A549 (cell line): ENCODE results near the gene MSN. TPM values are rescaled to one million over a fixed set of nuclear protein-coding genes. Genes with fewer than 3 reads are reported as not detected.
A peak's percentile ranks its signal among the peaks of the same experiment; 100 is the strongest.

ENCODE experiments used
- ATAC-seq, 2 experiments: fragments of 200-7000 bp in 1 of 2; fragments of >200 bp in 1 of 2; cut with Nextera tagmentation in 1 of 2; cut with Tn5 transposase in 1 of 2; 3 replicates each; pipeline versions ENCODE4 v1.8.0 to v1.9.1; 2018 to 2020; ENCODE audit warnings: mild to moderate bottlenecking in 1 of 2, moderate library complexity in 1 of 2
- CTCF ChIA-PET: fragments of 300-600 bp; sonication (Branson Sonifier 250); formaldehyde crosslinking; extraction: SDS; loops from one replicate; lab custom pipeline; 2021; ENCODE audit warnings: antibody characterized with exemption, inconsistent platforms; lab: Yijun Ruan, JAX
- POLR2A ChIA-PET: fragments of 350-600 bp; formaldehyde crosslinking; extraction: SDS; loops from one replicate; lab custom pipeline; 2021; ENCODE audit warnings: antibody characterized with exemption, inconsistent platforms; lab: Yijun Ruan, JAX
- DNase-seq, 2 experiments: peaks; one replicate each; pipeline versions ENCODE4 v3.0.0 to v3.0.0-alpha.2; 2011 to 2016; ENCODE audit warnings: low read depth in 1 of 2, low spot score in 1 of 2
- FAIRE-seq: peaks from 2 replicates; lab custom pipeline; 2011; peaks lifted over from hg19 to GRCh38; lab: Jason Lieb, UNC
- H3K27ac ChIP-seq, 2 experiments: fragments of >200 bp; sonication (Bioruptor Twin); formaldehyde crosslinking; 3 replicates each; pipeline ENCODE4 v1.5.1; 2016 to 2017
- H3K4me1 ChIP-seq: fragments of >200 bp; sonication (Bioruptor Twin); formaldehyde crosslinking; 3 replicates; pipeline ENCODE4 v1.6.1; 2016
- H3K4me2 ChIP-seq: fragments of >200 bp; sonication (Bioruptor Twin); formaldehyde crosslinking; 3 replicates; pipeline ENCODE4 v1.6.1; 2016
- H3K4me3 ChIP-seq: fragments of >200 bp; sonication (Bioruptor Twin); formaldehyde crosslinking; 3 replicates; pipeline ENCODE4 v1.5.1; 2016
- H3K9me3 ChIP-seq: fragments of >200 bp; sonication (Bioruptor Twin); formaldehyde crosslinking; 3 replicates; pipeline ENCODE4 v1.6.1; 2016
- BCL3 ChIP-seq: fragments of >200 bp; sonication (Bioruptor Twin); formaldehyde crosslinking; IDR thresholded peaks from 3 replicates; pipeline ENCODE4 v1.6.1; 2016
- CBX8 ChIP-seq: fragments of 200-600 bp; sonication (generic); IDR thresholded peaks from 2 replicates; pipeline ENCODE4 v1.6.1; 2016
- CEBPB ChIP-seq, 2 experiments: fragments of >200 bp in 1 of 2; sonication (Bioruptor Twin) in 1 of 2; formaldehyde crosslinking in 1 of 2; IDR thresholded peaks; 2 replicates each; pipeline ENCODE4 v1.6.1; 2012 to 2016
- EHF ChIP-seq: fragments of 250-450 bp; sonication (Bioruptor Pico); IDR thresholded peaks from 2 replicates; pipeline ENCODE4 v1.5.0; 2020; ENCODE audit warnings: mild to moderate bottlenecking
- EHMT2 ChIP-seq: fragments of 200-600 bp; sonication (generic); IDR thresholded peaks from 2 replicates; pipeline ENCODE4 v1.6.1; 2016; ENCODE audit warnings: antibody characterized with exemption, low read depth, mild to moderate bottlenecking, moderate library complexity
- ESRRA ChIP-seq: fragments of 150-350 bp; IDR thresholded peaks from 2 replicates; pipeline ENCODE4 v1.6.1; 2014; ENCODE audit warnings: mild to moderate bottlenecking, low read length, borderline replicate concordance
- FOSL2 ChIP-seq, 2 experiments: fragments of 450-650 bp in 1 of 2; fragments of >200 bp in 1 of 2; sonication (Bioruptor Twin) in 1 of 2; formaldehyde crosslinking; IDR thresholded peaks; 2 replicates each; pipeline versions ENCODE4 v1.5.0 to v1.6.1; 2016 to 2020; ENCODE audit warnings: mild to moderate bottlenecking in 1 of 2, moderate library complexity in 1 of 2
- FOXS1 ChIP-seq: fragments of 250-450 bp; sonication (Bioruptor Pico); IDR thresholded peaks from 2 replicates; pipeline ENCODE4 v1.5.0; 2020; ENCODE audit warnings: mild to moderate bottlenecking, moderate library complexity
- HOXA7 ChIP-seq: fragments of 250-450 bp; sonication (Bioruptor Pico); IDR thresholded peaks from 2 replicates; pipeline ENCODE4 v1.5.0; 2020; ENCODE audit warnings: mild to moderate bottlenecking, moderate library complexity
- HOXB13 ChIP-seq: fragments of 250-450 bp; sonication (Bioruptor Pico); IDR thresholded peaks from 2 replicates; pipeline ENCODE4 v1.5.0; 2020; ENCODE audit warnings: low read depth, mild to moderate bottlenecking, moderate library complexity
- HOXB5 ChIP-seq: fragments of 250-450 bp; sonication (Bioruptor Pico); IDR thresholded peaks from 2 replicates; pipeline ENCODE4 v1.5.0; 2020; ENCODE audit warnings: mild to moderate bottlenecking, moderate library complexity
- JUN ChIP-seq, 2 experiments: fragments of >200 bp; sonication (Bioruptor Twin); formaldehyde crosslinking; IDR thresholded peaks; 2 replicates in 1 of 2; 3 replicates in 1 of 2; pipeline ENCODE4 v1.6.1; 2016 to 2017
- MAZ ChIP-seq: fragments of 150-350 bp; IDR thresholded peaks from 2 replicates; pipeline ENCODE4 v1.6.1; 2014; ENCODE audit warnings: antibody characterized with exemption, low read depth, low read length, borderline replicate concordance
- MYC ChIP-seq: IDR thresholded peaks from 2 replicates; pipeline ENCODE4 v1.6.1; 2012; ENCODE audit warnings: mild to moderate bottlenecking, inconsistent platforms, low read length, improper control_type of control experiment, borderline replicate concordance
- PHF8 ChIP-seq: fragments of 200-600 bp; sonication (generic); IDR thresholded peaks from 2 replicates; pipeline ENCODE4 v1.6.1; 2016; ENCODE audit warnings: low read depth, mild to moderate bottlenecking, antibody characterized with exemption, moderate library complexity, borderline replicate concordance
- POLR2AphosphoS2 ChIP-seq: conservative IDR thresholded peaks from 2 replicates; pipeline ENCODE4 v1.6.1; 2012; ENCODE audit warnings: low read length, improper control_type of control experiment, inconsistent platforms
- RCOR1 ChIP-seq: fragments of 150-350 bp; IDR thresholded peaks from 2 replicates; pipeline ENCODE4 v1.6.1; 2014; ENCODE audit warnings: antibody characterized with exemption, low read length, low read depth
- SREBF2 ChIP-seq: fragments of 450-650 bp; IDR thresholded peaks from 2 replicates; pipeline ENCODE4 v1.6.1; 2014; ENCODE audit warnings: mild to moderate bottlenecking, moderate library complexity
- TP53 ChIP-seq: fragments of 250-450 bp; sonication (Bioruptor Pico); IDR thresholded peaks from 2 replicates; pipeline ENCODE4 v1.5.0; 2021; ENCODE audit warnings: mild to moderate bottlenecking, moderate library complexity
- ZFP36 ChIP-seq: fragments of 450-650 bp; IDR thresholded peaks from 2 replicates; pipeline ENCODE4 v1.6.1; 2014; ENCODE audit warnings: borderline replicate concordance; ENCODE audit not compliant: partially characterized antibody
- ZNF302 ChIP-seq: fragments of 250-450 bp; sonication (Bioruptor Pico); IDR thresholded peaks from 2 replicates; pipeline ENCODE4 v1.9.0; 2021; ENCODE audit warnings: inconsistent platforms, mild to moderate bottlenecking, moderate library complexity
- WGBS: methylation state at CpG from one replicate; pipeline ENCODE4 v1.1.6; 2017; ENCODE audit errors: missing lambda C conversion rate; 5-methylcytosine and 5-hydroxymethylcytosine counted together
- polyA plus RNA-seq, 4 experiments: library from polyadenylated mRNA; depleted of rRNA in 3 of 4; stranded (reverse); fragments of >200 nt; fragmentation: RNase III in 1 of 4; extraction: RNeasy Plus Mini Kit Qiagen cat#74134 plus additional on column Dnase treatment in 1 of 4; gene quantifications; 2 replicates in 3 of 4; 3 replicates in 1 of 4; pipeline ENCODE4 v1.2.3, GENCODE V29; 2011 to 2017

The MSN gene
- polyA plus RNA-seq, 2 of the 4 experiments (the other 2 are of a cell fraction), result 269 to 285 TPM

- DNase-seq (no peak), FAIRE-seq (peak; percentile 91), ATAC-seq (no peak)
- Histone ChIP-seq H3K4me1 (no peaks in the 10 kb centered on the region), H3K4me3 (no peak overlapping the region), H3K4me2 (no peak overlapping the region), H3K27ac (no peak overlapping the region), H3K9me3 (no peaks in the 10 kb centered on the region)
- POLR2A ChIA-PET, result no interaction called here
- WGBS, result 21% methylated on average over 2 of the region's 2 CpGs
- TF ChIP-seq BCL3, result no peak
- no peak for TF ChIP-seq EHMT2
- TF ChIP-seq FOSL2 (IDR thresholded peaks at IDR 0.05), result no peak
- no peak for TF ChIP-seq FOSL2 (CRISPR knock-in tag; IDR thresholded peaks at IDR 0.05)
- TF ChIP-seq TP53 (CRISPR knock-in tag), result no peak
- no peak for TF ChIP-seq JUN (IDR thresholded peaks at IDR 0.05)
- no peak for TF ChIP-seq POLR2AphosphoS2
- TF ChIP-seq EHF (CRISPR knock-in tag), result no peak
- no peak for TF ChIP-seq CBX8
- no peak for TF ChIP-seq CEBPB (IDR thresholded peaks at IDR 0.05)
- no peak for TF ChIP-seq SREBF2
- TF ChIP-seq HOXA7 (CRISPR knock-in tag), result no peak
- no peak for TF ChIP-seq ZNF302
- TF ChIP-seq ESRRA, result no peak
- TF ChIP-seq HOXB5 (CRISPR knock-in tag), result no peak
- TF ChIP-seq MYC, result no peak
- TF ChIP-seq, all 56 proteins: peak for 0
- CTCF ChIA-PET, result no interaction called here
Measured at GRCh38 chrX:65781845-65782244, 114.4 kb downstream of the MSN start.

GRCh38 chrX:65783746-65784145 lies 116.3 kb downstream of the MSN start:
- 9% methylated on average over 1 of the region's 1 CpG for WGBS
- no peak overlapping the region for H3K27ac ChIP-seq
- CTCF ChIA-PET, result no interaction called here
- no peaks in the 10 kb centered on the region for H3K9me3 ChIP-seq
- DNase-seq (no peak), ATAC-seq (no peak), FAIRE-seq (peak; percentile 93)
- no peak overlapping the region for H3K4me2 ChIP-seq
- TF ChIP-seq FOXS1 (CRISPR knock-in tag) (no peak), HOXB5 (CRISPR knock-in tag) (no peak), HOXB13 (CRISPR knock-in tag) (no peak), PHF8 (no peak), ZFP36 (no peak), MAZ (no peak), RCOR1 (no peak), EHF (CRISPR knock-in tag) (no peak), HOXA7 (CRISPR knock-in tag) (no peak)
- H3K4me1 ChIP-seq, result no peaks in the 10 kb centered on the region
- POLR2A ChIA-PET, result no interaction called here
- no peak overlapping the region for H3K4me3 ChIP-seq

Other genes starting within 250 kb of the MSN start
- gene LAS1L, start 132.9 kb upstream of the MSN start, polyA plus RNA-seq (2011; rRNA removed), result 59.3 and 67.7 TPM in 2 replicates
- 70.9 to 75.8 TPM (median 72.0 TPM) in 3 replicates for gene LAS1L, start 132.9 kb upstream of the MSN start, polyA plus RNA-seq (2017; fragmentation: RNase III; extraction: RNeasy Plus Mini Kit Qiagen cat#74134 plus additional on column Dnase treatment)